Activated naive CD8-positive, alpha-beta T cell treated with anti-CD3 and anti-CD28 coated beads for 36 hours (primary cell): Measurements from ENCODE around the gene SFTPA1. TPM values are rescaled to one million over a fixed set of nuclear protein-coding genes. Genes with fewer than 3 reads are reported as not detected.
"Not testable (repeated sequence)": the region's sequence is repeated elsewhere in the genome, so short reads cannot be mapped to it uniquely, and the experiment has no call there.

Experiments
- DNase-seq: peaks from one replicate; pipeline ENCODE4 v3.0.0; 2021
- H3K27ac Mint-ChIP-seq: one replicate; pipeline ENCODE4 v1.8.0; 2022; ENCODE audit warnings: mild to moderate bottlenecking, moderate library complexity, mixed read lengths
- H3K27me3 Mint-ChIP-seq: one replicate; pipeline ENCODE4 v1.8.0; 2022; ENCODE audit warnings: mild to moderate bottlenecking, mixed read lengths
- H3K36me3 Mint-ChIP-seq: one replicate; pipeline ENCODE4 v1.8.0; 2021; ENCODE audit warnings: mild to moderate bottlenecking, mixed read lengths
- H3K4me1 Mint-ChIP-seq: one replicate; pipeline ENCODE4 v1.8.0; 2021; ENCODE audit warnings: mixed read lengths
- H3K4me3 Mint-ChIP-seq: one replicate; pipeline ENCODE4 v1.8.0; 2022; ENCODE audit warnings: mild to moderate bottlenecking, moderate library complexity, mixed read lengths
- H3K9me3 Mint-ChIP-seq: one replicate; pipeline ENCODE4 v1.8.0; 2022; ENCODE audit warnings: mixed read lengths
- total RNA-seq, 2 experiments: library from RNA; stranded (reverse); gene quantifications; one replicate each; pipeline ENCODE4 v1.2.3, GENCODE V29; 2021

Gene SFTPA1
- not detected for total RNA-seq

DNA sequence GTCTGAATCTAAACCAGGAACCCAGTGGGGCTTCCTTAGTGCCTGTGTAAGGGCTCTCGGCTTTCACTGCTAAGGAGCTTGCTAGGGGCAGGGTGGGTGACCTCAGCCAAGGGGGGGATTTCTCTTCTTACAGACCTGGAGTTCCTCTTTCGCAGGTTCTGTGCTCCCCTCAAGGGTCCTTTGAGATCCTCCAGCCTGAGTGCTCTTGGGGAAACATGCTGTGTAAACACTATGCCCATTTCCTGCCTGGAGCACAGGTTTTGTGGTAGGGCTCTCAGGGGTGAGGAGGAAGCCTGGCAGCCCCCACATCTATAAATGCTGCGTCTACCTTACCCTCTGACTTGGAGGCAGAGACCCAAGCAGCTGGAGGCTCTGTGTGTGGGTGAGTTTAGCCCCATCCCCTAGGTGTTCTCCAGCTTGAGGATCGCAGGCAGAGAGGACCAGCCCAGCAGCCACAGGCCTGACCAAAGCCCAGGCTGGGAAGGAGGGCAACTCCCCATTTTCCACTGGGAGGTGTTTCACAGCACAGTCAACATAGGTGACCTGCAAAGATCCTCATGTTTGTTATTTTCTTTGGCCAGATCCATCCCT lies at the start of gene SFTPA1:
Gene SFTPA1 (plus strand): TSS at position 339 of the 591 bp plus-strand sequence. CDS start 887 bp downstream, outside the sequence.
- H3K4me3 Mint-ChIP-seq, result no peak within 1 kb of the TSS
- no peaks in the 10 kb centered on the region for H3K9me3 Mint-ChIP-seq
- no peak for DNase-seq
- H3K27me3 Mint-ChIP-seq, result peaks cover 4% of the 10 kb centered on the region
- H3K36me3 Mint-ChIP-seq, result no peaks in the 10 kb centered on the region
- no peaks in the 10 kb centered on the region for H3K4me1 Mint-ChIP-seq
- no peak within 1 kb of the TSS for H3K27ac Mint-ChIP-seq

DNA sequence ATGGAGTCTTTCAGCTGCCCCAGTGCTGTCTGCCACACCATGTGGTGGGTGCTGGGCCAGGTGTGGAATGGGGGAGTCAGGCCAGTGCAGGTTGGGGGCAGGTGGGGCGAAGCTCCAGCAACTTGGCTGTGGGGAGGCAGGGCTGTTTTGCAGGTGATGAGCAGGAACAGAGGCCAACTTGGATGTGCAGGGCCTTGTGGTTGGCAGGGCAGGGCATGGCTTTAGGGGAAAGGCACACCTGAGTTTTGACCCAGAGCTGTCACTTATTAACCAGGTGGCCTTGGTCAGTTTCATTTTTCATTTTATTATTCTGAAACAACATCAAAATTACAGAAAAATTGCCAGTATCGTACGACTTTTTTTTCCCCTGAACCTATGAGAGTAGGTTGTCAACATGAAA lies 49.5 kb upstream of the SFTPA1 start:
- DNase-seq, result no peak
- H3K9me3 Mint-ChIP-seq, result no peaks in the 10 kb centered on the region
- peaks cover 8% of the 10 kb centered on the region for H3K4me1 Mint-ChIP-seq
- H3K27me3 Mint-ChIP-seq, result peaks cover 17% of the 10 kb centered on the region
- H3K36me3 Mint-ChIP-seq, result no peaks in the 10 kb centered on the region
- H3K4me3 Mint-ChIP-seq, result no peak overlapping the region
- no peak overlapping the region for H3K27ac Mint-ChIP-seq

DNA sequence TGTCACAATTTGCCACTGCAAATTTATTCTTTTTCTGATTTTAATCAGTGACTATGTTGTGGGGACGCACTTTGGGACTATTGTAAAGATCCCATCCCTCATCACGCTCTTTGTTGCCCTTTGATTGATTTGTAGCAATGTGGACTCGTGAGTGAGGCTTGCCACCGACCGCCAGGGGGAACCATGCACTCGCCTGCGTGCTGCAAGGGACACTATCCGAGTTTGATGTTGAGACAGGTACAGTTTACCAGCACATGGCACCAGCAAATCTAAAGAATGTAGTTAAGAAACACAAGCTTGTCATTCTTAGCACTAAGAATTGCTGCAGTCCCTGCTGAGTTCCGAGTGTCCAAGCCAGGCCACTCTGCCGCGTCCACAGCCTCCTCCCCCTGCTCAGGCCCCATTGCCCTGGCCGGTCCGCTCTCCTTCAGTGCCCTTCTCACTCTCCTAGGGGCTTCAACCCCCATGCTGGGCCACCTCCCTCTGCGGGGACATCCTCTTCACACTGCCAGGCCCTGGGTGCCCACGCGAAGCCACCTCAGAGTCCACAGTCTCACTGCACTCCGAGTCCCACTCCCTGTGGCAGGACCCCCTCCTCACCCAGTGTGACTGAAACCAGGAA lies 48.5 kb upstream of the SFTPA1 start:
- peaks cover 22% of the 10 kb centered on the region for H3K27me3 Mint-ChIP-seq
- peak; percentile 59 for DNase-seq
- peaks cover 8% of the 10 kb centered on the region for H3K4me1 Mint-ChIP-seq
- H3K36me3 Mint-ChIP-seq, result no peaks in the 10 kb centered on the region
- H3K9me3 Mint-ChIP-seq, result no peaks in the 10 kb centered on the region
- no peak overlapping the region for H3K4me3 Mint-ChIP-seq
- no peak overlapping the region for H3K27ac Mint-ChIP-seq

DNA sequence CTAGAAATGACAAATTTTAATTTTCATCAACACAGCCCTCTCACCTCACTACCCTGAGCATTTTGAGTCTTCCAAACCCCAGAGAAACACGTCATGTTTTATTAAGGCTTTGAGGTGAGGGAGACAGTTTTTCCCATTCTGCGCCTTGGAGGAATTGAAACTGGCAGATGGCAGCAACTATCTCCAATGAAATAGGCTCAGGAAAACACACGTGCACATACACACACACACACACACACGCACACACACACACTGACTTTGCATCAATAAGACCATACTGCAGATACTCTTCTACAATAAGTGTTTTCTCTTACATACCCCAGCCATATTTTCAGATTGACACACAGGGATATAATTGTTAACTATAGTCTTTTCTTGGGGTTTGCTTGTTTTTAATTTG lies 47.3 kb upstream of the SFTPA1 start:
- H3K36me3 Mint-ChIP-seq, result no peaks in the 10 kb centered on the region
- H3K4me3 Mint-ChIP-seq, result no peak overlapping the region
- H3K4me1 Mint-ChIP-seq, result peaks cover 8% of the 10 kb centered on the region
- H3K9me3 Mint-ChIP-seq, result no peaks in the 10 kb centered on the region
- H3K27me3 Mint-ChIP-seq, result peaks cover 29% of the 10 kb centered on the region
- no peak for DNase-seq
- H3K27ac Mint-ChIP-seq, result no peak overlapping the region

DNA sequence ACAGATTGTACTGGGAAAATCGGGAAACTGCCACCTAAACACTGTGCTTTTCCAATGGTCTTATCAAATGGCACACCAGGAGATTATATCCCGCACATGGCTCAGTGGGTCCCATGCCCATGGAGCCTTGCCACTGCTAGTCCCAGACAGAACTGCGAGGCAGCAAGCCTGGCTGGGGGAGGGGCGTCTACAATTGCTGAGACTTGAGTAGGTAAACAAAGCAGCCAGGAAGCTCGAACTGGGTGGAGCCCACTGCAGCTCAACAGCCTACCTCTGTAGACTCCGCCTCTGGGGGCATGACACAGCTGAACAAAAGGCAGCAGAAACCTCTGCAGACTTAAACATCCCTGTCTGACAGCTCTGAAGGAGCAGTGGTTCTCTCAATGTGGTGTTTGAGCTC lies 40.1 kb upstream of the SFTPA1 start:
- Mint-ChIP-seq H3K27me3 (peaks cover 60% of the 10 kb centered on the region), H3K9me3 (peaks cover 11% of the 10 kb centered on the region)
- not testable (repeated sequence) for DNase-seq, H3K4me1 Mint-ChIP-seq, H3K36me3 Mint-ChIP-seq, H3K27ac Mint-ChIP-seq, H3K4me3 Mint-ChIP-seq

GRCh38 chr10:79579361-79579760 lies 31.4 kb upstream of the SFTPA1 start:
- H3K36me3 Mint-ChIP-seq, result no peaks in the 10 kb centered on the region
- no peaks in the 10 kb centered on the region for H3K4me1 Mint-ChIP-seq
- no peak for DNase-seq
- no peak overlapping the region for H3K4me3 Mint-ChIP-seq
- peaks cover 20% of the 10 kb centered on the region for H3K27me3 Mint-ChIP-seq
- H3K27ac Mint-ChIP-seq, result no peak overlapping the region
- peaks cover 4% of the 10 kb centered on the region for H3K9me3 Mint-ChIP-seq

GRCh38 chr10:79581044-79581443 lies 29.7 kb upstream of the SFTPA1 start:
- Mint-ChIP-seq H3K27ac (no peak overlapping the region), H3K36me3 (no peaks in the 10 kb centered on the region), H3K9me3 (no peaks in the 10 kb centered on the region), H3K27me3 (peaks cover 14% of the 10 kb centered on the region), H3K4me3 (no peak overlapping the region), H3K4me1 (no peaks in the 10 kb centered on the region)
- DNase-seq, result no peak

DNA sequence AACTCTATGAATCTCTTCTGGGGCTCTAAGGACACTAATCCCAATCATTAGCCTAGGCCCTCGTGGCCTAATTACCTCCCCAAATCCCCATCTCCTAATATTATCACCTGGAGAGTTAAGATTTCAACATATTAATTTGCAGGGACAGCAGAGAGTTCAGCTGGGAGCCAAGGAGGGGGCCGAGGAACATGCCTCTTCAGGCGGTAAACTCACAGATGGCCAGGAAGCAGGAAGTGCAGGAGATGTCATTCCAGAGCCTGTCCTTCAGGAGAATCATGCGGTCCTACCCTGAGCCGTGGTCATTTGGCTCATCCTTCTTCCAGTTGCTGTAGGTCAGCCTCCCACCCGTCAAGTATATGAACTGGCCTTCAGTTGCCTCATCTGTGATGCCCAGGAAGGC lies 28.6 kb upstream of the SFTPA1 start:
- Mint-ChIP-seq H3K36me3 (no peaks in the 10 kb centered on the region), H3K9me3 (no peaks in the 10 kb centered on the region), H3K27me3 (peaks cover 10% of the 10 kb centered on the region), H3K4me3 (no peak overlapping the region), H3K27ac (no peak overlapping the region), H3K4me1 (no peaks in the 10 kb centered on the region)
- no peak for DNase-seq

DNA sequence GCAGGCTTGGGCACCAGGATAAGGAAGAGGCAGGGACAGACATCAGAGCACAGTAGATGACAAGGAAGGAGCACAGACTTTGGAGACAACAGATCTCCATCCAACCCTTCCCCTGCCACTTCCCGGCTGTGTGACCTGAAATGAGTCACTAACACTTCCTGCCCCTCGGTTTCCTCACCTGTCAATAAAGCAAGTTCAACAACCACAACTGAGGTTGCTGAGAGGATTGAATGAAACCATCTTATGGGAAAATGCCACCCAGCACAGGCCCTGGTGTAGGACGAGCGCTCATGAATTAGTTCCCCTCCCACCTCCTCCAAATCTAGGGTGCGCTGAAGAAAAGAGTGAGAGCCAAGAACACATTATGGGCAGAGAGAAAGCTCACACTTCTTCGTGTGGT lies 27.8 kb upstream of the SFTPA1 start:
- not testable (repeated sequence) for H3K36me3 Mint-ChIP-seq, DNase-seq, H3K4me3 Mint-ChIP-seq, H3K27ac Mint-ChIP-seq, H3K9me3 Mint-ChIP-seq, H3K4me1 Mint-ChIP-seq
- peaks cover 10% of the 10 kb centered on the region for H3K27me3 Mint-ChIP-seq

DNA sequence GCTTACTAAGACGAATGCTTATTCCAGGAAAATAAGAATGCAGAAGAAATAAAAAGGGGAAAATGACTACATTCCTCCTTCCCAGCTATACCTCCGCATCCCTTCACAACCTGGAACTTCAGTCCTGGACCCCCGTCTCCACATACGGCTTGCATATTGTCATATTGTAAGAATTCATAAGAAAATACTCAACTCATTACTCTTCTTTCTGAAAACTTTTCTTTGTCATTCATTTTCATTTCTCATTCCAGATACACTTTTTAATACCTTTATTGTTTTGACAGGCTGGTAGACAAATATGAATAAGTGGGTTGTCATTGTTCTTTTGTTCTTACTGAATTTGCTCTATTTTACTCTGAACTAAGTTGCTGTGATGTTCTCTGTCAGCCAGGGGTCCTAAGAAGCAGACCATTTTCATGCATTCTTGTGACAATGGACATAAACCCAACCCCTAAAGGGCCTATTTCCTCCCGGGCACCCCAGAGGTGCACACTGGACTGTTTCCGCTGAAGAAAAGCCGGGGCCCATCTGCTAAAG lies 27.2 kb upstream of the SFTPA1 start:
- Mint-ChIP-seq H3K27ac (no peak overlapping the region), H3K4me1 (no peaks in the 10 kb centered on the region), H3K4me3 (no peak overlapping the region), H3K36me3 (no peaks in the 10 kb centered on the region), H3K9me3 (no peaks in the 10 kb centered on the region), H3K27me3 (peaks cover 10% of the 10 kb centered on the region)
- DNase-seq, result no peak

- no peak overlapping the region for H3K27ac Mint-ChIP-seq
- no peaks in the 10 kb centered on the region for H3K4me1 Mint-ChIP-seq
- H3K4me3 Mint-ChIP-seq, result no peak overlapping the region
These were observed 24.7 kb upstream of the SFTPA1 start for GRCh38 chr10:79585870-79586527.

DNA sequence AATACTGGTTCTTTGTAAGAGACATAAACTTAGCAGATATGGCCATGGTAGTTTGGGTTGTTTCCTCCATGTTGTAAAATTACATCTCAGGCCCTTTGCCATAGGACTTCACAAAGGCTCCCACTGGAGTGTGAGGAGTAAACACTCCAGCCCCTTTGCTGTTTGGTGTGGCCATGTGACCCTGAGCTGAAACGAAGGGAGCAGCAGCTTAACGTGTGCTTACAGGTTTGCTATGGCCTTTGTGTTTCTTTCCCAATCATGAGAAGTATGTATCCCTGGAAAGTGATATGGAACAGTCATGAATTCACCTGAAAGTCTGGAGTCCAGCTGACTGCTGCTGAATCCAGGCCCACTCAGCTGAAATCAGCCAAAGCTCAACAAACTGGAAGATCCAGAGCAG lies 23.8 kb upstream of the SFTPA1 start:
- Mint-ChIP-seq H3K4me1 (no peaks in the 10 kb centered on the region), H3K27me3 (peaks cover 7% of the 10 kb centered on the region), H3K27ac (no peak overlapping the region), H3K36me3 (no peaks in the 10 kb centered on the region), H3K4me3 (no peak overlapping the region), H3K9me3 (no peaks in the 10 kb centered on the region)
- DNase-seq, result no peak

More at GRCh38 chr10:79585870-79586527, 24.7 kb upstream of the SFTPA1 start:
- DNase-seq, result no peak
- no peaks in the 10 kb centered on the region for H3K9me3 Mint-ChIP-seq
- no peaks in the 10 kb centered on the region for H3K36me3 Mint-ChIP-seq
- H3K27me3 Mint-ChIP-seq, result peaks cover 7% of the 10 kb centered on the region

GRCh38 chr10:79588800-79589199 lies 21.9 kb upstream of the SFTPA1 start:
- H3K27me3 Mint-ChIP-seq, result peaks cover 7% of the 10 kb centered on the region

DNA sequence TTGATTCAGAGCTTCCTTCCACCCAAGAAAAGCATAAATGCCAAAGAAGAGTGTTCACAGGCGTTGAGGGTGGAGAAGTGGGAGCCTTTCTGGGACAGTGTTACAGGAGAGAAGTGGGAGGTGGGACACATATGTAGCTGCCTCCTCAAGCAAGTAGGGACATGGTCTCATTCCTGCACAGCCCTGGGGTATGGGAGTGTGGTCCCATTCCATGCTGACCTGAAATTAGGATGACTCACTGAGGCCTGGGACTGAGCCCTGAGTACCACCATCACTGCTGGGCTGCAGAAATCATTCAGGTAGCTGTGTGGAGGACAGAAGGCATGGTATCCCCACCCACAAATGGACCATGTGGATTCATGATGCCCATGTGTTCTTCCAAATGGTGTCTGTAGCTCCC lies 17.4 kb upstream of the SFTPA1 start:
- peaks cover 18% of the 10 kb centered on the region for H3K27me3 Mint-ChIP-seq
- no peak overlapping the region for H3K27ac Mint-ChIP-seq
- peaks cover 14% of the 10 kb centered on the region for H3K9me3 Mint-ChIP-seq
- H3K36me3 Mint-ChIP-seq, result no peaks in the 10 kb centered on the region
- DNase-seq, result no peak
- no peak overlapping the region for H3K4me3 Mint-ChIP-seq
- H3K4me1 Mint-ChIP-seq, result no peaks in the 10 kb centered on the region

More at GRCh38 chr10:79588800-79589199, 21.9 kb upstream of the SFTPA1 start:
- Mint-ChIP-seq H3K27ac (no peak overlapping the region), H3K4me1 (no peaks in the 10 kb centered on the region), H3K9me3 (no peaks in the 10 kb centered on the region), H3K4me3 (no peak overlapping the region), H3K36me3 (no peaks in the 10 kb centered on the region)
- no peak for DNase-seq

DNA sequence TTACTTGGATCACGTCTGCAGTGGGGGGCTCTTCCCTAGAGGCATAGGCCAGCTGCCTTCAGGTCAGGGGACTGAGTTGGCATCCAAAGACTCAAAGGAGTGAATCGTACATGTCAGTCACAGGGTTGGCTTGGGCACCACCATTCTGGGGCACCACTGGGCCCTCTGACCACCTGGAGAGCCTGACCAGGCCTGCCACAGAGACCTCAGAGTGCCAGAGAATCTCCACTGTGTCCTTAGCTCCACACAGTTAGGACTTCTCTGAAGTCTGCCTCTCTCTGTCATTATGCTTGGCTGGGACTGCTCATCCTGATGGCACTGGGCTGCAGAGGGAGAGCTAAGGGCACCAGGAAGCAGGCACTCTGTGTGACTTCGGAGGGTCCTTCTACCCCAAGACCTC lies 16.2 kb upstream of the SFTPA1 start:
- H3K9me3 Mint-ChIP-seq, result peaks cover 17% of the 10 kb centered on the region
- not testable (repeated sequence) for H3K36me3 Mint-ChIP-seq, H3K4me1 Mint-ChIP-seq, H3K27ac Mint-ChIP-seq, DNase-seq, H3K4me3 Mint-ChIP-seq
- peaks cover 21% of the 10 kb centered on the region for H3K27me3 Mint-ChIP-seq
